ENCODE data around the gene BPIFA3.

Gene BPIFA3

DNA sequence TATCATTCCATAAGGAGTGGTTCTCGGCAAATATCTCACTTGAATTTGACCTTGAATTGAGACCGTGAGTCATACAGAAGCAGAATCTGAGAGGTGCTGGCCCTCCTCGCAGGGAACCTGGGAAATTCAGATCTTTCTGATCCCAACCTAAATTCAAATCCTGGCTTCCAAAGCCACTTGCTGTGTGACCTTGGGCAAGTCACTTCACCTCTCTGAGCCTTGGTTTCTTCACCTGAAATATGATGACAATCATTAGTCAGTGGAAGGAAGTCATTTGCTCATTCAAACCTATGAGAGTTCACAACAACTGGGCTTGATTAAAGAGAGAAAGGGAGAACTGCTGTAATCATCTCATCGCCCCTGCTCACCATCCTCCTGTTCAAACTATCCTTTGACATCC is 7.2 kb downstream of the BPIFA3 start:
- no peak overlapping the region for H3K4me3 ChIP-seq (ENCODE audit: low read depth, low read length)
- H3K36me3 ChIP-seq (ENCODE audit: control insufficient read depth in 2 of 2, insufficient read depth in 1 of 2, low read length in 2 of 2) = no peaks in the 10 kb centered on the region
- no peaks in the 10 kb centered on the region for H3K4me1 ChIP-seq (ENCODE audit: control insufficient read depth, insufficient read depth, low read length)
- no peak overlapping the region for H3K27ac ChIP-seq (ENCODE audit: extremely low read depth, low read depth, low read length)
- H3K9me3 ChIP-seq (ENCODE audit: control insufficient read depth, insufficient read depth, low read depth, low read length) = no peaks in the 10 kb centered on the region
- TF ChIP-seq ZNF624 (tag by site-specific recombination; IDR thresholded peaks at IDR 0.05) (no peak), ZNF571 (tag by site-specific recombination; IDR thresholded peaks at IDR 0.05) (no peak), ZNF274 (IDR thresholded peaks at IDR 0.05; ENCODE audit: low read length) (no peak), ZNF274 (tag by site-specific recombination; IDR thresholded peaks at IDR 0.05; ENCODE audit: borderline replicate concordance) (no peak), ZNF514 (tag by site-specific recombination; IDR thresholded peaks at IDR 0.05) (no peak), ZSCAN16 (tag by site-specific recombination; IDR thresholded peaks at IDR 0.05) (no peak), ZNF629 (tag by site-specific recombination; IDR thresholded peaks at IDR 0.05) (no peak), GLI4 (tag by site-specific recombination; IDR thresholded peaks at IDR 0.05) (no peak), ZNF391 (tag by site-specific recombination; IDR thresholded peaks at IDR 0.05; ENCODE audit: borderline replicate concordance, low read depth) (no peak), ZNF830 (tag by site-specific recombination; IDR thresholded peaks at IDR 0.05; ENCODE audit: low read depth) (no peak), ZBTB21 (tag by site-specific recombination; IDR thresholded peaks at IDR 0.05) (no peak), ZNF112 (tag by site-specific recombination; IDR thresholded peaks at IDR 0.05) (no peak), KLF7 (tag by site-specific recombination; IDR thresholded peaks at IDR 0.05; ENCODE audit: borderline replicate concordance) (no peak), ZNF76 (tag by site-specific recombination; IDR thresholded peaks at IDR 0.05; ENCODE audit: borderline replicate concordance, low read depth) (no peak), ZNF239 (tag by site-specific recombination; IDR thresholded peaks at IDR 0.05) (no peak)
- TF ChIP-seq, protein P1, sequence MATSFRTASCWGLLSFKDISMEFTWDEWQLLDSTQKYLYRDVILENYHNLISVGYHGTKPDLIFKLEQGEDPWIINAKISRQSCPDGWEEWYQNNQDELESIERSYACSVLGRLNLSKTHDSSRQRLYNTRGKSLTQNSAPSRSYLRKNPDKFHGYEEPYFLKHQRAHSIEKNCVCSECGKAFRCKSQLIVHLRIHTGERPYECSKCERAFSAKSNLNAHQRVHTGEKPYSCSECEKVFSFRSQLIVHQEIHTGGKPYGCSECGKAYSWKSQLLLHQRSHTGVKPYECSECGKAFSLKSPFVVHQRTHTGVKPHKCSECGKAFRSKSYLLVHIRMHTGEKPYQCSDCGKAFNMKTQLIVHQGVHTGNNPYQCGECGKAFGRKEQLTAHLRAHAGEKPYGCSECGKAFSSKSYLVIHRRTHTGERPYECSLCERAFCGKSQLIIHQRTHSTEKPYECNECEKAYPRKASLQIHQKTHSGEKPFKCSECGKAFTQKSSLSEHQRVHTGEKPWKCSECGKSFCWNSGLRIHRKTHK (tag by site-specific recombination; IDR thresholded peaks at IDR 0.05) = no peak
- TF ChIP-seq, protein P2, sequence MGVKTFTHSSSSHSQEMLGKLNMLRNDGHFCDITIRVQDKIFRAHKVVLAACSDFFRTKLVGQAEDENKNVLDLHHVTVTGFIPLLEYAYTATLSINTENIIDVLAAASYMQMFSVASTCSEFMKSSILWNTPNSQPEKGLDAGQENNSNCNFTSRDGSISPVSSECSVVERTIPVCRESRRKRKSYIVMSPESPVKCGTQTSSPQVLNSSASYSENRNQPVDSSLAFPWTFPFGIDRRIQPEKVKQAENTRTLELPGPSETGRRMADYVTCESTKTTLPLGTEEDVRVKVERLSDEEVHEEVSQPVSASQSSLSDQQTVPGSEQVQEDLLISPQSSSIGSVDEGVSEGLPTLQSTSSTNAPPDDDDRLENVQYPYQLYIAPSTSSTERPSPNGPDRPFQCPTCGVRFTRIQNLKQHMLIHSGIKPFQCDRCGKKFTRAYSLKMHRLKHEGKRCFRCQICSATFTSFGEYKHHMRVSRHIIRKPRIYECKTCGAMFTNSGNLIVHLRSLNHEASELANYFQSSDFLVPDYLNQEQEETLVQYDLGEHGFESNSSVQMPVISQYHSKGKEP (tag by site-specific recombination; IDR thresholded peaks at IDR 0.05) = no peak
- TF ChIP-seq, protein P3, sequence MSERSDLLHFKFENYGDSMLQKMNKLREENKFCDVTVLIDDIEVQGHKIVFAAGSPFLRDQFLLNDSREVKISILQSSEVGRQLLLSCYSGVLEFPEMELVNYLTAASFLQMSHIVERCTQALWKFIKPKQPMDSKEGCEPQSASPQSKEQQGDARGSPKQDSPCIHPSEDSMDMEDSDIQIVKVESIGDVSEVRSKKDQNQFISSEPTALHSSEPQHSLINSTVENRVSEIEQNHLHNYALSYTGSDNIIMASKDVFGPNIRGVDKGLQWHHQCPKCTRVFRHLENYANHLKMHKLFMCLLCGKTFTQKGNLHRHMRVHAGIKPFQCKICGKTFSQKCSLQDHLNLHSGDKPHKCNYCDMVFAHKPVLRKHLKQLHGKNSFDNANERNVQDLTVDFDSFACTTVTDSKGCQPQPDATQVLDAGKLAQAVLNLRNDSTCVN (tag by site-specific recombination; optimal IDR thresholded peaks at IDR 0.05) = no peak
- TF ChIP-seq, protein P4, sequence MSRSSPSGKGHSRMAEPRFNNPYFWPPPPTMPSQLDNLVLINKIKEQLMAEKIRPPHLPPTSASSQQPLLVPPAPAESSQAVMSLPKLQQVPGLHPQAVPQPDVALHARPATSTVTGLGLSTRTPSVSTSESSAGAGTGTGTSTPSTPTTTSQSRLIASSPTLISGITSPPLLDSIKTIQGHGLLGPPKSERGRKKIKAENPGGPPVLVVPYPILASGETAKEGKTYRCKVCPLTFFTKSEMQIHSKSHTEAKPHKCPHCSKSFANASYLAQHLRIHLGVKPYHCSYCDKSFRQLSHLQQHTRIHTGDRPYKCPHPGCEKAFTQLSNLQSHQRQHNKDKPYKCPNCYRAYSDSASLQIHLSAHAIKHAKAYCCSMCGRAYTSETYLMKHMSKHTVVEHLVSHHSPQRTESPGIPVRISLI (tag by site-specific recombination; IDR thresholded peaks at IDR 0.05) = no peak
- POLR2A ChIA-PET = no interaction called here
- CTCF ChIA-PET = no interaction called here

DNA sequence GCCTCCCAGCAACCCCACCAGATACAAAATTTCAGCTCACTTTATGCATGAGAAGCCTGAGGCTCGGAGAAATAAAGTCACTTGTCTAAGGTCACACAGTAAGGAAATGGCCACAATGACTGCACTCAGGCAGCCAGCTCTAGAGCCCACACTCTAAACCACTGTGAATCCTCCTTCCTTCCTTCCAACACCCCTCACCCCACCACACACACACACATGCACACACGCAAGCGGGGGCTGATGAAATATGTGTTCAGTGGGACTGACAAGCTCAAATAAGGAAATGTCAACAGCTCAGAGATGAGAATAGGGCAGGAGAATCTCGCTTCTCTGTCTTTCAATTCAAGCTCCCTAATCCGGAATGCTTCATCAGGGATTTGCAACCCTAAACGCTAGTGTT is 12.7 kb downstream of the BPIFA3 start:
- H3K9me3 ChIP-seq (ENCODE audit: control insufficient read depth, insufficient read depth, low read depth, low read length) = no peaks in the 10 kb centered on the region
- POLR2A ChIA-PET = no interaction called here
- no peak overlapping the region for H3K27ac ChIP-seq (ENCODE audit: extremely low read depth, low read depth, low read length)
- H3K4me1 ChIP-seq (ENCODE audit: control insufficient read depth, insufficient read depth, low read length) = no peaks in the 10 kb centered on the region
- CTCF ChIA-PET = interaction anchor here (0.9 to 1.5 kb wide), 2 partner anchors 33 to 62 kb away, joined by 3 to 8 read pairs; no protein-coding TSS in a partner anchor
- no peak overlapping the region for H3K4me3 ChIP-seq (ENCODE audit: low read depth, low read length)
- H3K36me3 ChIP-seq (ENCODE audit: control insufficient read depth in 2 of 2, insufficient read depth in 1 of 2, low read length in 2 of 2) = no peaks in the 10 kb centered on the region
- TF ChIP-seq ZNF707 (tag by site-specific recombination; IDR thresholded peaks at IDR 0.05) (no peak), ZNF747 (tag by site-specific recombination; IDR thresholded peaks at IDR 0.05) (no peak), ZNF658 (tag by site-specific recombination; IDR thresholded peaks at IDR 0.05) (no peak), ZFP69B (tag by site-specific recombination; IDR thresholded peaks at IDR 0.05) (no peak), ZNF404 (tag by site-specific recombination; IDR thresholded peaks at IDR 0.05) (no peak), ZEB2 (tag by site-specific recombination; IDR thresholded peaks at IDR 0.05) (no peak), ZNF155 (tag by site-specific recombination; IDR thresholded peaks at IDR 0.05) (no peak), ZFP37 (tag by site-specific recombination; IDR thresholded peaks at IDR 0.05) (no peak)
